SK-N-MC (cell line): ENCODE results near the gene ZWILCH.
"Not testable (repeated sequence)": the region's sequence is repeated elsewhere in the genome, so short reads cannot be mapped to it uniquely, and the experiment has no call there.

ENCODE experiments used
- DNase-seq: peaks from one replicate; pipeline ENCODE4 v3.0.0-alpha.2; 2011; ENCODE audit warnings: low read depth, low spot score
- H3K27ac ChIP-seq: fragments of 200-600 bp; sonication (generic); 2 replicates; pipeline ENCODE4 v1.5.1; 2016; ENCODE audit warnings: mixed run types
- H3K36me3 ChIP-seq: fragments of 200-600 bp; sonication (generic); 2 replicates; pipeline ENCODE4 v1.6.1; 2017; ENCODE audit warnings: antibody characterized with exemption, low read length, mixed read lengths; ENCODE audit not compliant: insufficient read depth
- H3K4me3 ChIP-seq: fragments of 200-600 bp; sonication (generic); 2 replicates; pipeline ENCODE4 v1.5.1; 2016
- H3K9ac ChIP-seq: fragments of 200-600 bp; sonication (generic); 2 replicates; pipeline ENCODE4 v1.8.0; 2017; ENCODE audit warnings: mixed run types, mixed read lengths; ENCODE audit not compliant: insufficient read length
- H3K9me3 ChIP-seq: fragments of 200-600 bp; sonication (generic); 2 replicates; pipeline ENCODE4 v1.6.1; 2017; ENCODE audit warnings: low read depth, mild to moderate bottlenecking, antibody characterized with exemption, low read length, moderate library complexity, mixed read lengths
- EZH2 ChIP-seq: fragments of 200-600 bp; sonication (generic); IDR thresholded peaks from one replicate; pipeline ENCODE4 v1.6.1; 2017; ENCODE audit warnings: antibody characterized with exemption
- FOXP2 ChIP-seq: optimal IDR thresholded peaks from 2 replicates; pipeline ENCODE3; 2011; ENCODE audit warnings: mild to moderate bottlenecking, moderate library complexity; ENCODE audit not compliant: insufficient read depth; ENCODE audit errors: extremely low read length, control extremely low read depth
- POLR2AphosphoS5 ChIP-seq: IDR thresholded peaks from 2 replicates; pipeline ENCODE4 v1.6.1; 2012; ENCODE audit warnings: mild to moderate bottlenecking, low read depth, low read length, borderline replicate concordance

Gene ZWILCH

GRCh38 chr15:66504563-66505429 lies at the start of gene ZWILCH, which contains the start of gene RPL4:
Gene ZWILCH, plus strand, starts transcription at chr15:66505326. Its CDS starts 13 bp downstream, at chr15:66505339.
Gene RPL4, minus strand, starts transcription at chr15:66504855. Its CDS starts 65 bp downstream, at chr15:66504790.
- Histone ChIP-seq H3K9ac (peak within 1 kb of the TSS; percentile 100), H3K36me3 (peaks cover 45% of the 10 kb centered on the region), H3K27ac (peak within 1 kb of the TSS; percentile 95), H3K9me3 (no peaks in the 10 kb centered on the region), H3K4me3 (peak within 1 kb of the TSS; percentile 100)
- peak; percentile 71 for DNase-seq
- peak; percentile 96 for TF ChIP-seq POLR2AphosphoS5
- no peak for TF ChIP-seq FOXP2
- no peak for TF ChIP-seq EZH2

GRCh38 chr15:66456211-66456610 lies 48.9 kb upstream of the ZWILCH start:
- no peak overlapping the region for H3K4me3 ChIP-seq
- no peak for DNase-seq
- no peak overlapping the region for H3K27ac ChIP-seq
- H3K36me3 ChIP-seq, result no peaks in the 10 kb centered on the region
- TF ChIP-seq FOXP2 (no peak), POLR2AphosphoS5 (no peak), EZH2 (no peak)
- no peak overlapping the region for H3K9ac ChIP-seq
- no peaks in the 10 kb centered on the region for H3K9me3 ChIP-seq

GRCh38 chr15:66459818-66460615 lies 45.1 kb upstream of the ZWILCH start:
- H3K9me3 ChIP-seq, result no peaks in the 10 kb centered on the region
- H3K27ac ChIP-seq, result no peak overlapping the region
- no peak overlapping the region for H3K9ac ChIP-seq
- no peaks in the 10 kb centered on the region for H3K36me3 ChIP-seq
- no peak for DNase-seq
- no peak overlapping the region for H3K4me3 ChIP-seq
- TF ChIP-seq EZH2 (no peak), FOXP2 (no peak), POLR2AphosphoS5 (no peak)

DNA sequence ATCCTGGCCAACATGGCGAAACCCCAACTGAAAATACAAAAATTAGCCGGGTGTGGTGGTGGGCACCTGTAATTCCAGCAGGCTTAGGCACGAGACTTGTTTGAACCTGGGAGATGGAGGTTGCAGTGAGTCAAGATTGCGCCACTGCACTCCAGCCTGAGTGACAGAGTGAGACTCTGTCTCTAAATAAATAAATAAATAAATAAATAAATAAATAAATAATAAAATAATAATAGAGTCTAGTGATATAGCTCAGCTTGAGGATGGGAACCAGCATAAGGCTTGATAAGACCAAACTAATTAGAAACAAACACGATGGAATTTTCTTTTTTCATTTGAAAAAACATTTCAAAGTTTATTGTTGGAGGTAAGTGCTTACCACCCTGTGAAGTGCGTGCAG lies 43.8 kb upstream of the ZWILCH start:
- not testable (repeated sequence) for DNase-seq, H3K27ac ChIP-seq, H3K9me3 ChIP-seq, H3K9ac ChIP-seq, H3K36me3 ChIP-seq, H3K4me3 ChIP-seq

DNA sequence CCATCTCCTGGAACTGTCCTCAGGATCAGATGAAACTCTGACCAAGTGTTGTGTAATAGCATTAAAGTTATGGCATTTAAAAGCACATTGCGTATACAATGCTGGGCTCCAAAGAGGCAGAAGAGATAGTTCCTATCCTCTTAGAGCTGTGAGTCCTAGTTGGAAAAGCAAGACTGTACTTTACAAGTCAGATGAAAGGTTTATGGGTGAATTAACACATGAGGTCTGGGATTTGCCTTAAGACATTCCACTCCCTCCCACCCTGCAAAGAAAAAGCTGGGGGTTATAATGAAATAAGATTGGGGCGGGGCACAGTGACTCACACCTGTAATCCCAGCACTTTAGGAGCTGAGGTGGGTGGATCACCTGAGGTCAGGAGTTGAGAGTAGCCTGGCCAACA lies 43.2 kb upstream of the ZWILCH start:
- no peak overlapping the region for H3K4me3 ChIP-seq
- H3K27ac ChIP-seq, result no peak overlapping the region
- TF ChIP-seq POLR2AphosphoS5 (no peak), FOXP2 (no peak), EZH2 (no peak)

DNA sequence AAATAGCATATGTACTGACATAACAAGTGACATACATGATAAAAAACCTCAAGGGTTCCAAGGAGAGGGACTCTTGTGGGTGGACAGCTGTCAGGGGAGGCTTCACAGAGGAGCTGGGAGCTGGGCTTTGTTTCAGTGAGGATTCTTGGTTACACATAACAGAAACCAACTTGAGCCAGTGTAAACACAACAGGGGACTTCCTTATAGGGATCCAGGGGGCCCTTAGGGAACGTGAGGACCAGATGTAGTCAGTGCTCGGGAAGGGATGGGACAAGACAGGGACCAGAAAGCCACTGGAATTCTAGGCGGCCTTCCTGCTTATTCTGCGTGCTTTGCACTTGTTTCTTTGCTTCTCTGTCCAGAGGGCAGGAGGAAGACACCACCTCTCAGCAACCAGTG lies 42.5 kb upstream of the ZWILCH start:
- TF ChIP-seq EZH2, result no peak
- no peak for TF ChIP-seq FOXP2
- no peak for TF ChIP-seq POLR2AphosphoS5
- no peak for DNase-seq
- Histone ChIP-seq H3K9ac (no peak overlapping the region), H3K9me3 (no peaks in the 10 kb centered on the region), H3K36me3 (no peaks in the 10 kb centered on the region), H3K27ac (peak overlapping the region; percentile 46), H3K4me3 (no peak overlapping the region)

More for the DNA sequence above, 43.2 kb upstream of the ZWILCH start:
- Histone ChIP-seq H3K9ac (no peak overlapping the region), H3K36me3 (no peaks in the 10 kb centered on the region), H3K9me3 (no peaks in the 10 kb centered on the region)
- no peak for DNase-seq

GRCh38 chr15:66465294-66465693 lies 39.8 kb upstream of the ZWILCH start:
- DNase-seq, H3K9me3 ChIP-seq, H3K36me3 ChIP-seq: not testable (repeated sequence)

GRCh38 chr15:66467162-66468040 lies 37.7 kb upstream of the ZWILCH start:
- not testable (repeated sequence) for H3K9me3 ChIP-seq, H3K36me3 ChIP-seq, H3K27ac ChIP-seq, DNase-seq, H3K9ac ChIP-seq, H3K4me3 ChIP-seq

More at GRCh38 chr15:66465294-66465693, 39.8 kb upstream of the ZWILCH start:
- not testable (repeated sequence) for H3K4me3 ChIP-seq, H3K9ac ChIP-seq, H3K27ac ChIP-seq

DNA sequence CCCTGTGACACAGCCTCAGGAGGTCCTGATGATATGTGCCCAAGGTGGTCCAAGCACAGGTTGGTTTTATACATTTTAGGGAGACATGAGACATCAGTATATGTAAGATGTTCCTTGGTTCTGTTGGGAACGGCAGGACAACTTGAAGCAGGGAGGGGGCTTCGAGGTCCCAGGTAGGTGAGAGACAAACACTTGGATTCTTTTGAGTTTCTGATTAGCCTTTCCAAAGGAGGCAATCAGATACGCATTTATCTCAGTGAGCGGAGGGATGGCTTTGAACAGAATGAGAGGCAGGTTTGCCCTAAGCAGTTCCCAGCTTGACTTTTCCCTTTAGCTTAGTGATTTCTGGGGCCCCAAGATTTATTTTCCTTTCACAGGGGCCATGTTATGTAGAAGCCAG lies 34.3 kb upstream of the ZWILCH start:
- not testable (repeated sequence) for H3K4me3 ChIP-seq, H3K36me3 ChIP-seq, H3K27ac ChIP-seq, H3K9me3 ChIP-seq, DNase-seq, H3K9ac ChIP-seq
